HCT116 (cell line): ENCODE results near the gene CCDC106. TPM values are rescaled to one million over a fixed set of nuclear protein-coding genes. Genes with fewer than 3 reads are reported as not detected.

ENCODE experiments used
- ATAC-seq: fragments of 200-7000 bp; cut with Tn5 transposase; 2 replicates; pipeline ENCODE4 v1.9.1; 2020; ENCODE audit warnings: mild to moderate bottlenecking, moderate library complexity
- BruUV-seq: library from RNA; stranded (reverse); fragments of 400-500 nt; replicated peaks from 2 replicates; lab custom pipeline; 2021; lab: Mats Ljungman, UMichigan
- CTCF ChIA-PET: fragments of 300-600 bp; sonication (Branson Sonifier 250); formaldehyde crosslinking; loops from one replicate; lab custom pipeline; 2021; ENCODE audit warnings: antibody characterized with exemption; lab: Charles Lee
- POLR2A ChIA-PET: fragments of 300-600, 350-600 bp; sonication (Branson Sonifier 250); formaldehyde crosslinking; loops from one replicate; lab custom pipeline; 2021; ENCODE audit warnings: antibody characterized with exemption; lab: Charles Lee
- RAD21 ChIA-PET, 2 experiments: fragments of 300-600 bp; sonication (Branson Sonifier 250); formaldehyde crosslinking; loops; one replicate each; lab custom pipeline; 2023; ENCODE audit warnings: low total read pairs in 2 of 2; ENCODE audit not compliant: uncharacterized antibody in 2 of 2, unreplicated experiment in 2 of 2, low non-redundant PET in 1 of 2; lab: Charles Lee
- DNase-seq: peaks from one replicate; pipeline ENCODE4 v3.0.0-alpha.2; 2010; ENCODE audit warnings: low read depth, low spot score
- H2AFZ ChIP-seq: fragments of 200-600 bp; shearing (Covaris generic), sonication (generic); 2 replicates; pipeline ENCODE4 v1.6.1; 2017; ENCODE audit warnings: low read depth, mixed run types, mixed read lengths, antibody characterized with exemption, low read length; ENCODE audit not compliant: poor library complexity, severe bottlenecking
- H3K27ac ChIP-seq: 2 replicates; pipeline ENCODE4 v1.5.1; 2012; ENCODE audit warnings: low read depth, low read length
- H3K27me3 ChIP-seq: fragments of 200-600 bp; sonication (generic); 2 replicates; pipeline ENCODE4 v1.6.1; 2016; ENCODE audit warnings: mixed run types, low read length, mixed read lengths; ENCODE audit not compliant: insufficient read depth
- H3K36me3 ChIP-seq, 2 experiments: fragments of 200-500 bp in 1 of 2; fragments of 200-600 bp in 1 of 2; sonication (Bioruptor generic) in 1 of 2; sonication (generic) in 1 of 2; 2 replicates each; pipeline versions ENCODE4 v1.5.1 to v1.6.1; 2014 to 2016; ENCODE audit warnings: low read length in 2 of 2, inconsistent platforms in 1 of 2, mixed read lengths in 1 of 2, mixed run types in 1 of 2; ENCODE audit not compliant: insufficient read depth in 2 of 2, control insufficient read depth in 1 of 2
- H3K4me1 ChIP-seq, 2 experiments: fragments of 200-600 bp in 1 of 2; sonication (generic) in 1 of 2; 2 replicates each; pipeline versions ENCODE4 v1.5.1 to v1.6.1; 2012 to 2017; ENCODE audit warnings: low read length in 2 of 2, inconsistent platforms in 1 of 2, mild to moderate bottlenecking in 1 of 2, mixed read lengths in 1 of 2, mixed run types in 1 of 2, moderate library complexity in 1 of 2; ENCODE audit not compliant: insufficient read depth in 2 of 2, control insufficient read depth in 1 of 2
- H3K4me2 ChIP-seq: fragments of 200-600 bp; sonication (generic); 2 replicates; pipeline ENCODE4 v1.6.1; 2017; ENCODE audit warnings: mixed run types, low read length, mixed read lengths
- H3K4me3 ChIP-seq, 2 experiments: fragments of 200-600 bp in 1 of 2; sonication (generic) in 1 of 2; replicated peaks in 1 of 2; 2 replicates each; pipeline ENCODE4 v1.5.1; 2011 to 2016; ENCODE audit warnings: low read length in 2 of 2, control low read depth in 1 of 2, low read depth in 1 of 2, mild to moderate bottlenecking in 1 of 2, mixed read lengths in 1 of 2, mixed run types in 1 of 2
- H3K79me2 ChIP-seq: fragments of 200-600 bp; sonication (generic); 2 replicates; pipeline ENCODE4 v1.6.1; 2017; ENCODE audit warnings: mild to moderate bottlenecking, mixed run types, low read length, moderate library complexity, mixed read lengths; ENCODE audit not compliant: insufficient read depth
- H3K9ac ChIP-seq: fragments of 200-600 bp; sonication (generic); 2 replicates; pipeline ENCODE4 v1.6.1; 2016; ENCODE audit warnings: low read length, mixed read lengths
- H3K9me2 ChIP-seq: fragments of 200-600 bp; sonication (generic), shearing (Covaris generic); 2 replicates; pipeline ENCODE4 v1.6.1; 2017; ENCODE audit warnings: mixed run types, mild to moderate bottlenecking, moderate library complexity; ENCODE audit not compliant: insufficient read depth
- H3K9me3 ChIP-seq, 2 experiments: fragments of 200-500 bp in 1 of 2; fragments of 200-600 bp in 1 of 2; sonication (Bioruptor generic) in 1 of 2; sonication (generic) in 1 of 2; 2 replicates each; pipeline ENCODE4 v1.6.1; 2014 to 2017; ENCODE audit warnings: low read length in 2 of 2, mixed read lengths in 2 of 2, inconsistent platforms in 1 of 2, low read depth in 1 of 2, mild to moderate bottlenecking in 1 of 2, mixed run types in 1 of 2, moderate library complexity in 1 of 2; ENCODE audit not compliant: control insufficient read depth in 1 of 2, insufficient read depth in 1 of 2
- H4K20me1 ChIP-seq: fragments of 200-600 bp; sonication (generic), shearing (Covaris generic); 2 replicates; pipeline ENCODE4 v1.6.1; 2017; ENCODE audit warnings: mixed run types, mild to moderate bottlenecking, moderate library complexity; ENCODE audit not compliant: insufficient read depth
- ATF3 ChIP-seq: IDR thresholded peaks from 2 replicates; pipeline ENCODE4 v1.6.1; 2012
- CEBPB ChIP-seq: IDR thresholded peaks from 2 replicates; pipeline ENCODE4 v1.6.1; 2012; ENCODE audit warnings: low read depth
- CTCF ChIP-seq, 3 experiments: fragments of 200-600 bp in 1 of 3; sonication (generic) in 1 of 3; IDR thresholded peaks in 2 of 3; conservative IDR thresholded peaks in 1 of 3; 2 replicates each; pipeline ENCODE4 v1.5.1; 2012 to 2017; ENCODE audit warnings: low read depth in 2 of 3, low read length in 2 of 3, antibody characterized with exemption in 1 of 3, borderline replicate concordance in 1 of 3, control low read depth in 1 of 3, mild to moderate bottlenecking in 1 of 3, mixed read lengths in 1 of 3, mixed run types in 1 of 3, moderate library complexity in 1 of 3; ENCODE audit not compliant: insufficient read depth in 1 of 3
- EGR1 ChIP-seq: IDR thresholded peaks from 2 replicates; pipeline ENCODE4 v1.6.1; 2012; ENCODE audit warnings: low read depth
- JUND ChIP-seq: IDR thresholded peaks from 2 replicates; pipeline ENCODE4 v1.6.1; 2012
- POLR2A ChIP-seq: IDR thresholded peaks from 2 replicates; pipeline ENCODE4 v1.7.0; 2011; ENCODE audit warnings: borderline replicate concordance; ENCODE audit not compliant: insufficient read depth, insufficient read length; ENCODE audit errors: extremely low read depth
- SP1 ChIP-seq: IDR thresholded peaks from 2 replicates; pipeline ENCODE4 v1.6.1; 2012; ENCODE audit warnings: low read depth
- SRF ChIP-seq: IDR thresholded peaks from 2 replicates; pipeline ENCODE4 v1.6.1; 2012; ENCODE audit warnings: low read depth
- YY1 ChIP-seq: IDR thresholded peaks from 2 replicates; pipeline ENCODE4 v1.6.1; 2011; ENCODE audit warnings: low read length, low read depth, moderate library complexity, mild to moderate bottlenecking; ENCODE audit not compliant: insufficient replicate concordance; ENCODE audit errors: extremely low read depth
- ZNF274 ChIP-seq: fragments of 200-500 bp; sonication (Bioruptor generic); IDR thresholded peaks from 2 replicates; pipeline ENCODE4 v1.6.1; 2014; ENCODE audit warnings: mild to moderate bottlenecking, low read depth, low read length, inconsistent platforms
- intact Hi-C: fragments of 100-400 bp; cut with micrococcal nuclease; formaldehyde crosslinking; loops from 2 replicates; pipeline ENCODE4 v1.10.0; 2022
- total RNA-seq: library from RNA; stranded (reverse); gene quantifications from one replicate; pipeline ENCODE4 v1.2.1, GENCODE V29; 2021; ENCODE audit not compliant: unreplicated experiment

CCDC106 gene
- total RNA-seq, 1 experiment from 2014 or later = 1.0 TPM

GRCh38 chr19:55693336-55693974 is 45.4 kb downstream of the CCDC106 start:
- H3K27me3 ChIP-seq = no peaks in the 10 kb centered on the region
- H3K4me2 ChIP-seq = no peak overlapping the region
- H3K9ac ChIP-seq = no peak overlapping the region
- H3K9me2 ChIP-seq = no peaks in the 10 kb centered on the region
- ChIA-PET POLR2A (no interaction called here), RAD21 (no interaction called here), CTCF (interaction anchor here (1.1 kb wide), 1 partner anchor 10 kb away, joined by 4 read pairs; no protein-coding TSS in a partner anchor)
- no peaks in the 10 kb centered on the region for H3K4me1 ChIP-seq
- peaks cover 2% of the 10 kb centered on the region; the same call in 1 of the 2 replicates for H3K79me2 ChIP-seq
- no peaks in the 10 kb centered on the region for H4K20me1 ChIP-seq
- no peak overlapping the region for H3K27ac ChIP-seq
- BruUV-seq = no TSS peak
- ATAC-seq (no peak), DNase-seq (no peak)
- intact Hi-C loops = no loop called here
- no peak overlapping the region for H2AFZ ChIP-seq
- no peak overlapping the region for H3K4me3 ChIP-seq
- TF ChIP-seq ZNF274 (no peak), POLR2A (no peak), CTCF (IDR thresholded peaks at IDR 0.05 in 2 of 3, conservative IDR thresholded peaks at IDR 0.05 in 1 of 3; ENCODE audit: borderline replicate concordance in 1 of 3, insufficient read depth in 1 of 3, low read depth in 2 of 3, low read length in 2 of 3) (no peak), YY1 (no peak), SP1 (no peak), ATF3 (no peak), EGR1 (no peak), JUND (no peak), SRF (no peak), CEBPB (no peak)
- H3K9me3 ChIP-seq = no peaks in the 10 kb centered on the region
- H3K36me3 ChIP-seq = peaks cover 27 to 32% of the 10 kb centered on the region in 2 experiments; a peak in 3 of 4 replicates
